HUES64 (cell line): ENCODE results near the gene CBX2.
A peak's percentile ranks its signal among the peaks of the same experiment; 100 is the strongest.

Experiments used
- H3K27ac ChIP-seq: 2 replicates; pipeline ENCODE4 v1.7.0; 2013; ENCODE audit warnings: low read depth, low read length, inconsistent platforms
- H3K27me3 ChIP-seq: 2 replicates; pipeline ENCODE4 v1.6.1; 2013; ENCODE audit warnings: mild to moderate bottlenecking, low read length; ENCODE audit not compliant: insufficient read depth
- H3K36me3 ChIP-seq: 2 replicates; pipeline ENCODE4 v1.6.1; 2013; ENCODE audit warnings: mild to moderate bottlenecking, low read length; ENCODE audit not compliant: insufficient read depth
- H3K4me1 ChIP-seq: 2 replicates; pipeline ENCODE4 v1.6.1; 2013; ENCODE audit warnings: mild to moderate bottlenecking, low read length, moderate library complexity; ENCODE audit not compliant: insufficient read depth
- H3K4me3 ChIP-seq: 2 replicates; pipeline ENCODE4 v1.5.1; 2013; ENCODE audit warnings: mild to moderate bottlenecking, low read length, moderate library complexity
- H3K9ac ChIP-seq: 2 replicates; pipeline ENCODE4 v1.6.1; 2013; ENCODE audit warnings: mild to moderate bottlenecking, low read depth, low read length
- H3K9me3 ChIP-seq: 2 replicates; pipeline ENCODE4 v1.6.1; 2013; ENCODE audit warnings: low read depth, low read length; ENCODE audit not compliant: insufficient read depth
- WGBS: fragments of 150-250, 120-280 bp; methylation state at CpG from one replicate; pipeline ENCODE4 v1.1.7; 2013; ENCODE audit warnings: missing lambda C conversion rate; 5-methylcytosine and 5-hydroxymethylcytosine counted together

Gene CBX2

GRCh38 chr17:79811868-79812352 is 34.0 kb downstream of the CBX2 start:
- H3K27ac ChIP-seq: no peak overlapping the region
- no peak overlapping the region for H3K9ac ChIP-seq
- H3K4me1 ChIP-seq: peaks cover 28% of the 10 kb centered on the region
- no peaks in the 10 kb centered on the region for H3K9me3 ChIP-seq
- peaks cover 94% of the 10 kb centered on the region for H3K27me3 ChIP-seq
- no peaks in the 10 kb centered on the region for H3K36me3 ChIP-seq
- 2% methylated on average over 20 of the region's 20 CpGs for WGBS
- H3K4me3 ChIP-seq: no peak overlapping the region

- Histone ChIP-seq H3K27me3 (peaks cover 94% of the 10 kb centered on the region), H3K36me3 (no peaks in the 10 kb centered on the region), H3K4me3 (peak overlapping the region; percentile 37), H3K9ac (no peak overlapping the region), H3K27ac (no peak overlapping the region), H3K4me1 (peaks cover 28% of the 10 kb centered on the region), H3K9me3 (no peaks in the 10 kb centered on the region)
- 3% methylated on average over 65 of the region's 72 CpGs for WGBS
These were observed 34.7 kb downstream of the CBX2 start for GRCh38 chr17:79812353-79813258.

GRCh38 chr17:79813297-79814126 is 35.6 kb downstream of the CBX2 start:
- Histone ChIP-seq H3K27me3 (peaks cover 94% of the 10 kb centered on the region), H3K27ac (no peak overlapping the region), H3K4me1 (peaks cover 28% of the 10 kb centered on the region), H3K4me3 (peak overlapping the region; percentile 21; the same call in 1 of the 2 replicates), H3K36me3 (no peaks in the 10 kb centered on the region), H3K9ac (no peak overlapping the region; the same call in 1 of the 2 replicates), H3K9me3 (no peaks in the 10 kb centered on the region)
- under 1% methylated on average over 89 of the region's 89 CpGs for whole genome bisulfite sequencing

- no peaks in the 10 kb centered on the region for H3K36me3 ChIP-seq
- H3K9me3 ChIP-seq: no peaks in the 10 kb centered on the region
- H3K9ac ChIP-seq: no peak overlapping the region
- no peak overlapping the region for H3K27ac ChIP-seq
- H3K27me3 ChIP-seq: peaks cover 94% of the 10 kb centered on the region
- H3K4me1 ChIP-seq: peaks cover 22% of the 10 kb centered on the region
- peak overlapping the region; percentile 23; the same call in 1 of the 2 replicates for H3K4me3 ChIP-seq
- 2% methylated on average over 35 of the region's 43 CpGs for WGBS
These were observed 36.4 kb downstream of the CBX2 start for GRCh38 chr17:79814127-79814973.

DNA sequence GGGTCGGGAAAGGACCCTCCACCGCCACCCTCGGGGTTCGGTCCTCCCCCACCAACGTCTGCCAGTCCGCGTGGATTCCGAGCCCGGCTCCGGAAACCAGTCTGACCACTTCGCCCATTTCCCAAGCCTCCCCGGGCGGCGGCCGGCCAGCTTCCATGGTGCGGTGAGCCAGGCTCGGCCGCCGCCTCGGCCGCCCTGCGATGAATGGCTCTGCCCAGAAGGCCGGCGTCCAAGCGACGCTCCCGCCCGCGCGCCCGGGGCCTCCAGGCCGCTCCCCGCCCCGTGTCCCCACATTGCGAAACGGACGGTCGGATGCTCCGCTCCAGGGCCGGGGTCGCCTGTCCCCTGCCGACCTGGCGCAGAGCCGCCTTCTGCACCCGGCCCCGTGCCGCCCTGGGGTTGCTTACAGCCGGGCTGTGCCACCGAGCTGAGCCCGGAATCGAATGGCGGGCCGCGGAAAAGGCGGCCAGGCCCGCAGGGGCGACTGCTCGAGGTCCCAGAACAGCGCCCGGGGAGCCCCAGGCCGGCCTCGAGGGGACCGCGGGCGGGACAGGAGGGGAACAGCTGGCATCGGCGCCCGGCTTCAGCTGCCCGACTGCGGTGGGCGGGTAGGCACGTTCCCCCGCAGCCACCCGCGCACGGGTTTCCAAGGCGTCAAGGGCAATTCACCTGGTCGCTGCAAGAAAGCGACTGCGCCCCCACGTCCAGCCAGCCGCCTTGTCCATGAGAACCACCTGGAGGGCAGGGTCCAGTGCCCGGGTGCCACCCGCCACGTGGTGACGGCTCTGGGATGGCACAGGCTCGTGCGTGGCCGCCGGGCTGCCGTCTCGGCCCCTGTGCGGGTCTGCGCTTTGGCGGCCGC is 37.3 kb downstream of the CBX2 start:
- H3K36me3 ChIP-seq: no peaks in the 10 kb centered on the region
- no peak overlapping the region for H3K9ac ChIP-seq
- 3% methylated on average over 96 of the region's 96 CpGs for WGBS
- H3K27me3 ChIP-seq: peaks cover 97% of the 10 kb centered on the region
- peak overlapping the region; percentile 26; the same call in 1 of the 2 replicates for H3K4me3 ChIP-seq
- no peak overlapping the region for H3K27ac ChIP-seq
- no peaks in the 10 kb centered on the region for H3K9me3 ChIP-seq
- peaks cover 21% of the 10 kb centered on the region for H3K4me1 ChIP-seq

DNA sequence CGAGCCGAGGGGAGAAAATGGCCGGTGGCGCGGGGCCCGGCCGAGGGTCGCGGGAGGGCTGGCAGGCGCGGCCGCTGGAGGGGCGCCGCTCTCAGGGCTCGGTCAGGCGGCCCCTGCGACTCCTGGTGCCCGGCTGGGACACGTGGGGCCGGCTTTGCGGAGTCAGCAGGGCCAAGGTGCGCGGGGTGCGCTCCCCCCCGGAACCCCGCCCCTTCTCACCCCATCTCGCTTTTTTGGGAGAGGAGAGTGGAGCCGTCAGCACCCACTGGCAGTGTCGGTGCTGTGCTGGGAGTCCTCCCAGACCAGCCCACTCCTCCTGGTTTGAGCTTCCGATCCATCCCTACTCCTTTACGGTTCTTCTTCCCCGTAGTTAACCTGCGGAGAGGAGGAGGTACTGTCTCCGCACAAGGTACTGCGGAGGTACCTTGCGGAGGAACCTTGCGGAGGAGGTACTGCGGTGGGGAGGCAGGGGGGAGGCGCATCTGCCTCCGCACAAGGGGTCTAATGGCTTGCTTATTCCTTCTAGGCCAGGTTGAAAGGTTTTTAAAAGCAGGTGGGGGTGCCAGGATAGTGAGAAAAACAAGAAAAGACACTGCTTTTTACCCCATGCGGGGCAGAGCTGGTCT is 38.0 kb downstream of the CBX2 start:
- H3K4me1 ChIP-seq: peaks cover 19% of the 10 kb centered on the region
- peak overlapping the region; percentile 26; the same call in 1 of the 2 replicates for H3K4me3 ChIP-seq
- no peak overlapping the region for H3K9ac ChIP-seq
- H3K27ac ChIP-seq: no peak overlapping the region
- H3K9me3 ChIP-seq: no peaks in the 10 kb centered on the region
- 7% methylated on average over 40 of the region's 41 CpGs for WGBS
- peaks cover 97% of the 10 kb centered on the region for H3K27me3 ChIP-seq
- no peaks in the 10 kb centered on the region for H3K36me3 ChIP-seq

- Histone ChIP-seq H3K9ac (no peak overlapping the region), H3K27ac (no peak overlapping the region), H3K4me1 (peaks cover 5% of the 10 kb centered on the region; the same call in 1 of the 2 replicates), H3K9me3 (no peaks in the 10 kb centered on the region), H3K27me3 (peaks cover 95% of the 10 kb centered on the region), H3K4me3 (no peak overlapping the region), H3K36me3 (no peaks in the 10 kb centered on the region)
- WGBS: 87% methylated on average over 12 of the region's 12 CpGs
These were observed 40.2 kb downstream of the CBX2 start for GRCh38 chr17:79818026-79818758.

GRCh38 chr17:79819085-79819484 is 41.1 kb downstream of the CBX2 start:
- no peak overlapping the region for H3K4me3 ChIP-seq
- no peak overlapping the region for H3K27ac ChIP-seq
- H3K9ac ChIP-seq: no peak overlapping the region
- H3K9me3 ChIP-seq: no peaks in the 10 kb centered on the region
- no peaks in the 10 kb centered on the region for H3K36me3 ChIP-seq
- peaks cover 93% of the 10 kb centered on the region for H3K27me3 ChIP-seq
- WGBS: 84% methylated on average over 5 of the region's 5 CpGs
- peaks cover 4% of the 10 kb centered on the region; the same call in 1 of the 2 replicates for H3K4me1 ChIP-seq

- Histone ChIP-seq H3K4me1 (no peaks in the 10 kb centered on the region), H3K4me3 (no peak overlapping the region), H3K27me3 (peaks cover 93% of the 10 kb centered on the region), H3K9me3 (no peaks in the 10 kb centered on the region), H3K36me3 (no peaks in the 10 kb centered on the region), H3K9ac (no peak overlapping the region), H3K27ac (no peak overlapping the region)
- 87% methylated on average over 13 of the region's 13 CpGs for WGBS
These were observed 41.8 kb downstream of the CBX2 start for GRCh38 chr17:79819534-79820276.
